ENCODE measurements around the gene NMD3.

DNA sequence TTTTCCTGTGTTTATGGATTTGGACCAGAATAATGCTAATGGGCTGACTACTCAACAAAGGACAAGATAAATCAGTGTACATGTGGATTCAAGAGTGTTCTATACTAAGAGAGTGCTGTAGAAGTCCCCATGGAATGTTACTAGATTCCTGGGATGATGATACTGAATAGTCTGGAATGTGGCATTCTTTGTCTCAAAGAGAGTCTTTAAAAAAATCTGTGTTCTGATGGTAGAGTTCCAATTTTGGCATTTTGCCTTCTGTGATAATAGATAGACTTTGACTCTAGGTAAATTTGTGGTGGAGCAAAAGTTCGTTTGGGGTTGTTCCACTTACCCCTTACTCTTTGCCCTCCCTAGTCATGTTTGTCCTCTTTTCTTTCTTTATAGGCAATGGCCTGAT is 43.7 kb downstream of the NMD3 start:
- TF ChIP-seq, protein P1, sequence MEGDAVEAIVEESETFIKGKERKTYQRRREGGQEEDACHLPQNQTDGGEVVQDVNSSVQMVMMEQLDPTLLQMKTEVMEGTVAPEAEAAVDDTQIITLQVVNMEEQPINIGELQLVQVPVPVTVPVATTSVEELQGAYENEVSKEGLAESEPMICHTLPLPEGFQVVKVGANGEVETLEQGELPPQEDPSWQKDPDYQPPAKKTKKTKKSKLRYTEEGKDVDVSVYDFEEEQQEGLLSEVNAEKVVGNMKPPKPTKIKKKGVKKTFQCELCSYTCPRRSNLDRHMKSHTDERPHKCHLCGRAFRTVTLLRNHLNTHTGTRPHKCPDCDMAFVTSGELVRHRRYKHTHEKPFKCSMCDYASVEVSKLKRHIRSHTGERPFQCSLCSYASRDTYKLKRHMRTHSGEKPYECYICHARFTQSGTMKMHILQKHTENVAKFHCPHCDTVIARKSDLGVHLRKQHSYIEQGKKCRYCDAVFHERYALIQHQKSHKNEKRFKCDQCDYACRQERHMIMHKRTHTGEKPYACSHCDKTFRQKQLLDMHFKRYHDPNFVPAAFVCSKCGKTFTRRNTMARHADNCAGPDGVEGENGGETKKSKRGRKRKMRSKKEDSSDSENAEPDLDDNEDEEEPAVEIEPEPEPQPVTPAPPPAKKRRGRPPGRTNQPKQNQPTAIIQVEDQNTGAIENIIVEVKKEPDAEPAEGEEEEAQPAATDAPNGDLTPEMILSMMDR (IDR thresholded peaks at IDR 0.05; ENCODE audit: insufficient read depth, low read length): no peak
- TF ChIP-seq POLR2AphosphoS5 (IDR thresholded peaks at IDR 0.05; ENCODE audit: low read depth) (no peak), SPI1 (IDR thresholded peaks at IDR 0.05; ENCODE audit: borderline replicate concordance, low read depth) (no peak), GABPA (IDR thresholded peaks at IDR 0.05; ENCODE audit: low read depth) (no peak)
- TF ChIP-seq, protein P2, sequence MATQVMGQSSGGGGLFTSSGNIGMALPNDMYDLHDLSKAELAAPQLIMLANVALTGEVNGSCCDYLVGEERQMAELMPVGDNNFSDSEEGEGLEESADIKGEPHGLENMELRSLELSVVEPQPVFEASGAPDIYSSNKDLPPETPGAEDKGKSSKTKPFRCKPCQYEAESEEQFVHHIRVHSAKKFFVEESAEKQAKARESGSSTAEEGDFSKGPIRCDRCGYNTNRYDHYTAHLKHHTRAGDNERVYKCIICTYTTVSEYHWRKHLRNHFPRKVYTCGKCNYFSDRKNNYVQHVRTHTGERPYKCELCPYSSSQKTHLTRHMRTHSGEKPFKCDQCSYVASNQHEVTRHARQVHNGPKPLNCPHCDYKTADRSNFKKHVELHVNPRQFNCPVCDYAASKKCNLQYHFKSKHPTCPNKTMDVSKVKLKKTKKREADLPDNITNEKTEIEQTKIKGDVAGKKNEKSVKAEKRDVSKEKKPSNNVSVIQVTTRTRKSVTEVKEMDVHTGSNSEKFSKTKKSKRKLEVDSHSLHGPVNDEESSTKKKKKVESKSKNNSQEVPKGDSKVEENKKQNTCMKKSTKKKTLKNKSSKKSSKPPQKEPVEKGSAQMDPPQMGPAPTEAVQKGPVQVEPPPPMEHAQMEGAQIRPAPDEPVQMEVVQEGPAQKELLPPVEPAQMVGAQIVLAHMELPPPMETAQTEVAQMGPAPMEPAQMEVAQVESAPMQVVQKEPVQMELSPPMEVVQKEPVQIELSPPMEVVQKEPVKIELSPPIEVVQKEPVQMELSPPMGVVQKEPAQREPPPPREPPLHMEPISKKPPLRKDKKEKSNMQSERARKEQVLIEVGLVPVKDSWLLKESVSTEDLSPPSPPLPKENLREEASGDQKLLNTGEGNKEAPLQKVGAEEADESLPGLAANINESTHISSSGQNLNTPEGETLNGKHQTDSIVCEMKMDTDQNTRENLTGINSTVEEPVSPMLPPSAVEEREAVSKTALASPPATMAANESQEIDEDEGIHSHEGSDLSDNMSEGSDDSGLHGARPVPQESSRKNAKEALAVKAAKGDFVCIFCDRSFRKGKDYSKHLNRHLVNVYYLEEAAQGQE (IDR thresholded peaks at IDR 0.05; ENCODE audit: insufficient replicate concordance, low read depth): no peak

Measured in HL-60 (cell line).